ENCODE data around the gene CEP112. TPM values are rescaled to one million over a fixed set of nuclear protein-coding genes. Genes with fewer than 3 reads are reported as not detected.

The CEP112 gene
- total and polyA plus RNA-seq, 2 of the 8 experiments (the other 6 are each of a cell fraction or from before 2014, with no cell fraction given), result 0.62 to 3.1 TPM

DNA sequence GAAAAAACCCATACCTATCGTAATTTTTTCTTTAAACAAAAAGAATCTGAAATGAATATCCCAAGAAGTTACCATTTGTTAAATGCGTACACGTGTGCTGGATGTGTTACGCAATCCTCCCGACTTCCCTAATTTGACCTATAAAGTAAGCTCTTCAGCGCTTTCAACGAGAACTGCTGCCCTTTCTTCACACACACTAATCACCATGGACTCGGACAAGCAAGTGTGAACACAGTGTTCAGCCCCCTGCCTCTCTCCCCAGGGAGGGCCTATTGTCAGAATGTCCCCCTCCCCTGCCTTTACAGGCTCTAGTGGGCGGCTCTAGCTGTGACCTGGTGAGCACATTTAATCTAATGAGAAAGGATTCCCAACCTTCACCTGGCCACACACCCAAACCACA lies 216.1 kb downstream of the CEP112 start:
- no peak overlapping the region for H4K5ac ChIP-seq (ENCODE audit: insufficient read length, low read depth, low read length)
- CTCF ChIA-PET (ENCODE audit: partially characterized antibody), result no interaction called here
- no peak overlapping the region for H2BK5ac ChIP-seq (ENCODE audit: low read depth, low read length)
- no peaks in the 10 kb centered on the region for H3K79me2 ChIP-seq (ENCODE audit: control insufficient read depth in 1 of 2, insufficient read depth in 2 of 2, low read length in 2 of 2)
- DNase-seq (ENCODE audit: low read depth in 1 of 2, low spot score in 2 of 2) (no peak), FAIRE-seq (no peak)
- POLR2A ChIA-PET (ENCODE audit: partially characterized antibody), result interaction anchor here (0.7 kb wide), 1 partner anchor 417 kb away, joined by 3 read pairs; no protein-coding TSS in a partner anchor
- H3K4ac ChIP-seq (replicated peaks; ENCODE audit: insufficient read length, low read depth, low read length), result no peak overlapping the region
- H3K79me1 ChIP-seq (ENCODE audit: low read depth, low read length), result no peaks in the 10 kb centered on the region
- H3K9me3 ChIP-seq (ENCODE audit: insufficient read depth in 2 of 2, low read depth in 1 of 2, low read length in 1 of 2), result peaks cover 6 to 7% of the 10 kb centered on the region in 2 experiments; a peak in 3 of 4 replicates
- H3K27ac ChIP-seq (ENCODE audit: low read depth, low read length), result no peak overlapping the region
- H3K27me3 ChIP-seq (replicated peaks in 1 of 4; ENCODE audit: control insufficient read depth in 3 of 4, extremely low read depth in 1 of 4, insufficient read depth in 3 of 4, low read length in 3 of 4), result no peaks in the 10 kb centered on the region; a peak in 1 of 7 replicates
- H3K4me3 ChIP-seq (ENCODE audit: extremely low read depth in 1 of 4, insufficient read depth in 2 of 4, low read depth in 3 of 4, low read length in 4 of 4), result no peak overlapping the region
- no peak overlapping the region for H3K9ac ChIP-seq (replicated peaks in 1 of 4; ENCODE audit: extremely low read depth in 1 of 4, low read depth in 3 of 4, low read length in 3 of 4)
- H2BK12ac ChIP-seq (ENCODE audit: low read depth, low read length), result no peak overlapping the region
- no peak overlapping the region for H2AK5ac ChIP-seq (ENCODE audit: low read depth, low read length)
- no peak overlapping the region for H2BK20ac ChIP-seq (ENCODE audit: low read length)
- no peaks in the 10 kb centered on the region for H3K23me2 ChIP-seq (ENCODE audit: low read depth, low read length)
- no peak overlapping the region for H3K18ac ChIP-seq (ENCODE audit: extremely low read depth, low read length)
- H4K20me1 ChIP-seq (replicated peaks in 1 of 2; ENCODE audit: control insufficient read depth in 1 of 2, insufficient read depth in 2 of 2, low read length in 2 of 2), result no peaks in the 10 kb centered on the region
- H3K56ac ChIP-seq (replicated peaks; ENCODE audit: insufficient read length, low read depth, low read length), result no peak overlapping the region
- no peak overlapping the region for H4K91ac ChIP-seq (replicated peaks; ENCODE audit: insufficient read length, low read length)
- 84% methylated on average over 9 of the region's 9 CpGs; no CpG with 5 or more reads in 1 of the 2 experiments for WGBS, 2 experiments (ENCODE audit: extremely low coverage in 1 of 2, insufficient coverage in 1 of 2, insufficient read length in 1 of 2, insufficient replicate concordance in 2 of 2, low coverage in 1 of 2, low lambda C conversion rate in 2 of 2, missing lambda C conversion rate in 1 of 2)
- no peak overlapping the region for H2AFZ ChIP-seq (ENCODE audit: low read length)
- H3K36me3 ChIP-seq (ENCODE audit: control insufficient read depth in 2 of 4, insufficient read depth in 4 of 4, low read length in 3 of 4), result no peaks in the 10 kb centered on the region
- H3K4me1 ChIP-seq (replicated peaks in 1 of 4; ENCODE audit: control insufficient read depth in 3 of 4, insufficient read depth in 4 of 4, low read length in 3 of 4), result peaks cover 0 to 2% (median 1%) of the 10 kb centered on the region in 4 experiments; a peak in 2 of 7 replicates
- no peak overlapping the region for H4K8ac ChIP-seq (ENCODE audit: extremely low read depth, insufficient read depth, low read length)
- no peak overlapping the region for H2BK15ac ChIP-seq (ENCODE audit: low read length)
- H2BK120ac ChIP-seq (replicated peaks; ENCODE audit: low read depth, low read length), result no peak overlapping the region
- H3K14ac ChIP-seq (ENCODE audit: insufficient read length), result no peak overlapping the region
- no peak overlapping the region for H3K4me2 ChIP-seq (ENCODE audit: insufficient read depth in 1 of 2, low read depth in 2 of 2, low read length in 2 of 2)
- H3K23ac ChIP-seq (ENCODE audit: insufficient read length), result no peak overlapping the region
- TF ChIP-seq KDM1A (IDR thresholded peaks at IDR 0.05; ENCODE audit: borderline replicate concordance, low read length), result no peak
- no peak for TF ChIP-seq POLR2A (IDR thresholded peaks at IDR 0.05; ENCODE audit: control extremely low read depth in 1 of 2, low read depth in 2 of 2, low read length in 2 of 2)
- TF ChIP-seq CEBPB (IDR thresholded peaks at IDR 0.05; ENCODE audit: low read depth, low read length), result peak; percentile 99
- TF ChIP-seq, protein P1, sequence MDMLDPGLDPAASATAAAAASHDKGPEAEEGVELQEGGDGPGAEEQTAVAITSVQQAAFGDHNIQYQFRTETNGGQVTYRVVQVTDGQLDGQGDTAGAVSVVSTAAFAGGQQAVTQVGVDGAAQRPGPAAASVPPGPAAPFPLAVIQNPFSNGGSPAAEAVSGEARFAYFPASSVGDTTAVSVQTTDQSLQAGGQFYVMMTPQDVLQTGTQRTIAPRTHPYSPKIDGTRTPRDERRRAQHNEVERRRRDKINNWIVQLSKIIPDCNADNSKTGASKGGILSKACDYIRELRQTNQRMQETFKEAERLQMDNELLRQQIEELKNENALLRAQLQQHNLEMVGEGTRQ (IDR thresholded peaks at IDR 0.05; ENCODE audit: low read length), result no peak
- TF ChIP-seq CBX8 (IDR thresholded peaks at IDR 0.05; ENCODE audit: borderline replicate concordance, low read depth, low read length), result no peak

Measured in H1 (cell line).